Measurements from ENCODE around the gene LRP1B.

The LRP1B gene

GRCh38 chr2:141311430-141311829, 819.4 kb downstream of the LRP1B start:
- no peak overlapping the region for H3K27ac ChIP-seq
- no peak for TF ChIP-seq CTCF (IDR thresholded peaks at IDR 0.05)
- no peak for TF ChIP-seq ZFX (IDR thresholded peaks at IDR 0.05; ENCODE audit: borderline replicate concordance)

- TF ChIP-seq CTCF (IDR thresholded peaks at IDR 0.05) = no peak
- no peak for TF ChIP-seq ZFX (IDR thresholded peaks at IDR 0.05; ENCODE audit: borderline replicate concordance)
- no peak overlapping the region for H3K27ac ChIP-seq
Measured at GRCh38 chr2:141306368-141306767, 824.4 kb downstream of the LRP1B start.

GRCh38 chr2:141301551-141301950, 829.3 kb downstream of the LRP1B start:
- no peak overlapping the region for H3K27ac ChIP-seq
- TF ChIP-seq ZFX (IDR thresholded peaks at IDR 0.05; ENCODE audit: borderline replicate concordance) = no peak
- TF ChIP-seq CTCF (IDR thresholded peaks at IDR 0.05) = no peak

GRCh38 chr2:141280037-141280436, 850.8 kb downstream of the LRP1B start:
- no peak overlapping the region for H3K27ac ChIP-seq
- no peak for TF ChIP-seq CTCF (IDR thresholded peaks at IDR 0.05)
- no peak for TF ChIP-seq ZFX (IDR thresholded peaks at IDR 0.05; ENCODE audit: borderline replicate concordance)

- no peak overlapping the region for H3K27ac ChIP-seq
- no peak for TF ChIP-seq CTCF (IDR thresholded peaks at IDR 0.05)
- no peak for TF ChIP-seq ZFX (IDR thresholded peaks at IDR 0.05; ENCODE audit: borderline replicate concordance)
Measured at GRCh38 chr2:141271346-141271745, 859.5 kb downstream of the LRP1B start.

- H3K27ac ChIP-seq = no peak overlapping the region
- no peak for TF ChIP-seq ZFX (IDR thresholded peaks at IDR 0.05; ENCODE audit: borderline replicate concordance)
- no peak for TF ChIP-seq CTCF (IDR thresholded peaks at IDR 0.05)
Measured at GRCh38 chr2:141264848-141265247, 866.0 kb downstream of the LRP1B start.

GRCh38 chr2:141260911-141261310, 869.9 kb downstream of the LRP1B start:
- TF ChIP-seq CTCF (IDR thresholded peaks at IDR 0.05) (no peak), ZFX (IDR thresholded peaks at IDR 0.05; ENCODE audit: borderline replicate concordance) (no peak)
- H3K27ac ChIP-seq = no peak overlapping the region
